Left ventricle myocardium inferior (tissue), 1 donor: ENCODE measurements around the gene INSIG1. TPM values are rescaled to one million over a fixed set of nuclear protein-coding genes. Genes with fewer than 3 reads are reported as not detected.

ENCODE experiments used
- DNase-seq: peaks from one replicate; pipeline ENCODE4 v3.0.0-alpha.2; 2020
- H3K27ac ChIP-seq: fragments of 200-600 bp; replicated peaks from 2 replicates; pipeline ENCODE4 v1.8.0; 2021
- H3K27me3 ChIP-seq: fragments of 200-600 bp; 2 replicates; pipeline ENCODE4 v1.8.0; 2021; ENCODE audit warnings: low read depth
- H3K36me3 ChIP-seq: fragments of 200-600 bp; 2 replicates; pipeline ENCODE4 v1.8.0; 2021
- H3K4me1 ChIP-seq: fragments of 200-600 bp; 2 replicates; pipeline ENCODE4 v1.8.0; 2021
- H3K4me3 ChIP-seq: fragments of 200-600 bp; 2 replicates; pipeline ENCODE4 v1.8.0; 2021; ENCODE audit warnings: mild to moderate bottlenecking, moderate library complexity
- H3K9me3 ChIP-seq: fragments of 200-600 bp; replicated peaks from 2 replicates; pipeline ENCODE4 v1.8.0; 2021
- CTCF ChIP-seq: fragments of 200-600 bp; IDR thresholded peaks from 2 replicates; pipeline ENCODE4 v1.8.0; 2021; ENCODE audit warnings: antibody characterized with exemption, mild to moderate bottlenecking, borderline replicate concordance
- intact Hi-C: fragments of 100-400 bp; cut with micrococcal nuclease; formaldehyde crosslinking; loops from one replicate; pipeline ENCODE4 v1.11.0; 2022
- total RNA-seq: library from RNA; stranded (reverse); fragmentation: NEBNext Ultra II Directional; extraction: Animal tissue kit (Norgen Biotek cat#: 25700); gene quantifications from one replicate; pipeline ENCODE4 v1.2.1, GENCODE V29; 2021
- donor health status: DM: no; HTN: yes; CAD: no; lungs with severe emphysema.

INSIG1 gene
- total RNA-seq, 1 donor from 2014 or later, result 7.5 TPM

GRCh38 chr7:155277385-155277994 is 20.2 kb upstream of the INSIG1 start:
- no peak for DNase-seq
- no peak for TF ChIP-seq CTCF
- no peak overlapping the region for H3K4me3 ChIP-seq
- H3K36me3 ChIP-seq, result no peaks in the 10 kb centered on the region
- H3K27me3 ChIP-seq, result peaks cover 71% of the 10 kb centered on the region
- no peaks in the 10 kb centered on the region for H3K9me3 ChIP-seq
- no peak overlapping the region for H3K27ac ChIP-seq
- no peaks in the 10 kb centered on the region for H3K4me1 ChIP-seq
- intact Hi-C loops, result no loop called here

- Histone ChIP-seq H3K36me3 (no peaks in the 10 kb centered on the region), H3K27ac (no peak overlapping the region), H3K4me1 (no peaks in the 10 kb centered on the region), H3K27me3 (peaks cover 73% of the 10 kb centered on the region), H3K4me3 (no peak overlapping the region), H3K9me3 (no peaks in the 10 kb centered on the region)
- TF ChIP-seq CTCF, result no peak
- DNase-seq, result no peak
- intact Hi-C loops, result no loop called here
These were observed 18.8 kb upstream of the INSIG1 start for GRCh38 chr7:155278921-155279320.

GRCh38 chr7:155279787-155280445 is 17.8 kb upstream of the INSIG1 start:
- peaks cover 83% of the 10 kb centered on the region for H3K27me3 ChIP-seq
- no peak for DNase-seq
- intact Hi-C loops, result no loop called here

GRCh38 chr7:155280446-155281397 is 17.0 kb upstream of the INSIG1 start:
- H3K4me3 ChIP-seq, result no peak overlapping the region
- no peak overlapping the region for H3K27ac ChIP-seq
- no peak for DNase-seq
- no peaks in the 10 kb centered on the region for H3K9me3 ChIP-seq
- H3K27me3 ChIP-seq, result peaks cover 86% of the 10 kb centered on the region
- no peaks in the 10 kb centered on the region for H3K4me1 ChIP-seq
- no peak for TF ChIP-seq CTCF
- H3K36me3 ChIP-seq, result no peaks in the 10 kb centered on the region
- intact Hi-C loops, result no loop called here

More at GRCh38 chr7:155279787-155280445, 17.8 kb upstream of the INSIG1 start:
- Histone ChIP-seq H3K4me3 (no peak overlapping the region), H3K9me3 (no peaks in the 10 kb centered on the region), H3K36me3 (no peaks in the 10 kb centered on the region), H3K4me1 (no peaks in the 10 kb centered on the region), H3K27ac (no peak overlapping the region)
- no peak for TF ChIP-seq CTCF

- no peak for DNase-seq
- no peak overlapping the region for H3K27ac ChIP-seq
- TF ChIP-seq CTCF, result no peak
- H3K27me3 ChIP-seq, result peaks cover 88% of the 10 kb centered on the region
- no peaks in the 10 kb centered on the region for H3K9me3 ChIP-seq
- intact Hi-C loops, result no loop called here
- H3K4me3 ChIP-seq, result no peak overlapping the region
- H3K36me3 ChIP-seq, result no peaks in the 10 kb centered on the region
- H3K4me1 ChIP-seq, result no peaks in the 10 kb centered on the region
These were observed 16.2 kb upstream of the INSIG1 start for GRCh38 chr7:155281398-155281969.
